Activated CD4-positive, alpha-beta T cell treated with anti-CD3 and anti-CD28 coated beads for 24 hours (primary cell): ENCODE data around the gene SLC25A26.

ENCODE experiments used
- DNase-seq, 2 donors: peaks; one replicate each; pipeline ENCODE4 v3.0.0-alpha.2; 2020; ENCODE audit warnings: low read depth in 2 of 2

Gene SLC25A26

GRCh38 chr3:66372681-66373350 is 152.0 kb downstream of the SLC25A26 start:
- no peak for DNase-seq

- no peak for DNase-seq
Observed at GRCh38 chr3:66376568-66376967, 155.8 kb downstream of the SLC25A26 start.

- no peak for DNase-seq
Observed at GRCh38 chr3:66377800-66378199, 157.0 kb downstream of the SLC25A26 start.

GRCh38 chr3:66378256-66378655 is 157.5 kb downstream of the SLC25A26 start:
- DNase-seq: no peak

GRCh38 chr3:66379565-66379964 is 158.8 kb downstream of the SLC25A26 start:
- no peak for DNase-seq

GRCh38 chr3:66380200-66380932 is 159.6 kb downstream of the SLC25A26 start:
- no peak for DNase-seq

GRCh38 chr3:66381626-66382025 is 160.8 kb downstream of the SLC25A26 start:
- DNase-seq: no peak

GRCh38 chr3:66382142-66382541 is 161.3 kb downstream of the SLC25A26 start:
- no peak for DNase-seq

GRCh38 chr3:66383023-66383422 is 162.2 kb downstream of the SLC25A26 start:
- no peak for DNase-seq

- DNase-seq: no peak
Observed at GRCh38 chr3:66383998-66384745, 163.4 kb downstream of the SLC25A26 start.

- no peak for DNase-seq
Observed at GRCh38 chr3:66385066-66385465, 164.3 kb downstream of the SLC25A26 start.

GRCh38 chr3:66386011-66386924 is 165.5 kb downstream of the SLC25A26 start:
- no peak for DNase-seq

- no peak for DNase-seq
Observed at GRCh38 chr3:66386925-66387650, 166.3 kb downstream of the SLC25A26 start.

- no peak for DNase-seq
Observed at GRCh38 chr3:66390013-66390412, 169.2 kb downstream of the SLC25A26 start.

- no peak for DNase-seq
Observed at GRCh38 chr3:66392512-66392911, 171.7 kb downstream of the SLC25A26 start.

GRCh38 chr3:66392966-66393332 is 172.1 kb downstream of the SLC25A26 start:
- DNase-seq: no peak

GRCh38 chr3:66393333-66394005 is 172.7 kb downstream of the SLC25A26 start:
- DNase-seq: no peak

GRCh38 chr3:66394019-66394752 is 173.4 kb downstream of the SLC25A26 start:
- peak in 1 of 2 donors; percentile 6 for DNase-seq

GRCh38 chr3:66394753-66395249 is 174.0 kb downstream of the SLC25A26 start:
- DNase-seq: no peak

GRCh38 chr3:66395635-66396034 is 174.8 kb downstream of the SLC25A26 start:
- no peak for DNase-seq
